Mononuclear cell (primary cell): Measurements from ENCODE around the gene LIX1L. TPM values are rescaled to one million over a fixed set of nuclear protein-coding genes. Genes with fewer than 3 reads are reported as not detected.
A peak's percentile ranks its signal among the peaks of the same experiment; 100 is the strongest.

Source experiments
- H3K27me3 ChIP-seq: 2 replicates; pipeline ENCODE4 v1.6.0; 2011; ENCODE audit warnings: low read length, control low read depth; ENCODE audit not compliant: insufficient read depth
- H3K4me1 ChIP-seq: 2 replicates; pipeline ENCODE4 v1.5.1; 2011; ENCODE audit warnings: mild to moderate bottlenecking, low read length, control low read depth; ENCODE audit not compliant: insufficient read depth
- H3K4me3 ChIP-seq: 2 replicates; pipeline ENCODE4 v1.5.1; 2011; ENCODE audit warnings: mild to moderate bottlenecking, low read length, moderate library complexity
- H3K9me3 ChIP-seq: 2 replicates; pipeline ENCODE4 v1.5.1; 2011; ENCODE audit warnings: low read depth, mild to moderate bottlenecking, control low read depth, low read length
- total RNA-seq: library from RNA; depleted of rRNA; stranded (reverse); fragments of >200 nt; gene quantifications from one replicate; pipeline ENCODE4 v1.2.3, GENCODE V29; 2012

The LIX1L gene
- total RNA-seq, 1 donor, result 15.1 TPM

- peaks cover 13% of the 10 kb centered on the region for H3K27me3 ChIP-seq
- H3K9me3 ChIP-seq, result no peaks in the 10 kb centered on the region
- H3K4me3 ChIP-seq, result no peak overlapping the region
- H3K4me1 ChIP-seq, result peaks cover 10% of the 10 kb centered on the region
These were observed 70.2 kb downstream of the LIX1L start for GRCh38 chr1:145887631-145888030.

DNA sequence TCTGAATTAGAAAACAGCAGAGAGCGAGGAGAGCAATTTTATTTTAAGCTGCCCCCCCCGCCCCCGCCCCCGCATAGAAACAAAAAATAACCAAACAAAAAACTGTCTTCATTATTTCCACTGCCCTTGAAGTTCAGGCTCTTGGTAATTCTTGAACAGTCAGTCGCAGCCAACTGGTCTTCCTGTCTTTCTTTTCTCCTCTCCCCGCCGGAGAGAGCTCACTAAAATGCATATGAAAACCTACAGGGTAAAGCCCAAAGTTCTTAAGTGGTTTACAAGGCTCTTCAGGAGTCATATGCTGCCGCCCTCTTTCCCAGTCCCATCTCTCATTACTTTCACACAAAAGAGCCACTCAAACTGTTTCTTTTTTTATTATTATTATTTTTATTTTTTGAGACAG is 71.0 kb downstream of the LIX1L start:
- peaks cover 10% of the 10 kb centered on the region for H3K4me1 ChIP-seq
- H3K4me3 ChIP-seq, result no peak overlapping the region
- no peaks in the 10 kb centered on the region for H3K9me3 ChIP-seq
- peaks cover 13% of the 10 kb centered on the region for H3K27me3 ChIP-seq

- H3K27me3 ChIP-seq, result peaks cover 13% of the 10 kb centered on the region
- no peaks in the 10 kb centered on the region for H3K9me3 ChIP-seq
- peaks cover 10% of the 10 kb centered on the region for H3K4me1 ChIP-seq
- H3K4me3 ChIP-seq, result peak overlapping the region; percentile 54
These were observed 71.4 kb downstream of the LIX1L start for GRCh38 chr1:145886390-145886789.

DNA sequence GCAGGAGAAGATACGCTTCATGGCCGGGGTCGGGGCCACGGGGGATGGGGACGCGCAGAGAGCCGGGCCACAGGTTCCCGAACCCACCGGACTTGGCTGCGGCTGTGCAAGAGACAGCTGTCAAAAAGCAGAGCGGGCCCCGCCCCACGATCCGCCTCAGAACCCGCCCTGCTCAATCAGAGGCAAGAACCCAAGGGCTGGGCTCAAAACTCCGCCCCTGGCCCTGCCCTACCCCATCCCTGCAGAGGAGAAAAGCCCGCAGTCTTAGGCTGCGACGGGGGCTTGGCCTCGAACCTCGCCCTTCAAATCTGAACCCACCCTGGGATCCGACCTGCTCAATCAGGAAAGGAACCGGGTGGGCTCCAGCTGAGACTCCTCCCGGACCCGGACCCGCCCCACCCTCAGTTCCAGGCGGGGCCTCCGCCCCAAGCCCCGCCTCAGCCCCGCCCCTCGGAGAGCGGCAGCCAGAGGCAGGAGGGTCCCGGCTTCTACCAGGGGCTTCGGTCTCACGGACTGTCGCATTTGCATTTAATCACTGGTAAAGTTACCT is 72.0 kb downstream of the LIX1L start, which contains the start of gene ANKRD35:
Gene ANKRD35 (minus strand): TSS at position 129 of the 550 bp plus-strand sequence. CDS start 108 bp downstream, at position 21.
- peaks cover 10% of the 10 kb centered on the region for H3K4me1 ChIP-seq
- no peaks in the 10 kb centered on the region for H3K9me3 ChIP-seq
- peak within 1 kb of the TSS; percentile 54 for H3K4me3 ChIP-seq
- H3K27me3 ChIP-seq, result peaks cover 13% of the 10 kb centered on the region

GRCh38 chr1:145884675-145885074 is 73.1 kb downstream of the LIX1L start:
- no peak overlapping the region for H3K4me3 ChIP-seq
- peaks cover 13% of the 10 kb centered on the region for H3K27me3 ChIP-seq
- H3K9me3 ChIP-seq, result no peaks in the 10 kb centered on the region
- peaks cover 10% of the 10 kb centered on the region for H3K4me1 ChIP-seq

Other genes starting within 250 kb of the LIX1L start
- gene CD160, start 238.5 kb downstream of the LIX1L start, total RNA-seq, result 9.0 TPM
- gene RNF115, start 133.9 kb downstream of the LIX1L start, total RNA-seq, result 16.4 TPM
- 29.9 TPM for gene POLR3C, start 133.8 kb downstream of the LIX1L start, total RNA-seq
- 1.2 TPM for gene NUDT17, start 112.4 kb downstream of the LIX1L start, total RNA-seq
- 8.0 TPM for gene PIAS3, start 98.9 kb downstream of the LIX1L start, total RNA-seq
- not detected for gene ANKRD35, start 72.2 kb downstream of the LIX1L start, total RNA-seq
- 0.21 TPM for gene ITGA10, start 48.0 kb downstream of the LIX1L start, total RNA-seq
- 6.1 TPM for gene PEX11B, start 39.3 kb downstream of the LIX1L start, total RNA-seq
- gene RBM8A, start 30.5 kb downstream of the LIX1L start, total RNA-seq, result 98.2 TPM
- gene ANKRD34A, start 6.6 kb upstream of the LIX1L start, total RNA-seq, result 0.42 TPM
- 12.7 TPM for gene POLR3GL, start 6.7 kb upstream of the LIX1L start, total RNA-seq
- gene TXNIP, start 38.6 kb upstream of the LIX1L start, total RNA-seq, result 2,317 TPM
- gene HJV, start 63.7 kb upstream of the LIX1L start, total RNA-seq, result not detected
- gene NBPF10, start 186.8 kb upstream of the LIX1L start, total RNA-seq, result 3.3 TPM